Fibroblast of pulmonary artery (primary cell): ENCODE data around the gene RAMP2.
A peak's percentile ranks its signal among the peaks of the same experiment; 100 is the strongest.
"Not testable (repeated sequence)": the region's sequence is repeated elsewhere in the genome, so short reads cannot be mapped to it uniquely, and the experiment has no call there.

ENCODE experiments used
- DNase-seq: peaks from one replicate; pipeline ENCODE4 v3.0.0-alpha.2; 2010; ENCODE audit warnings: low read depth
- H3K4me3 ChIP-seq: replicated peaks from 2 replicates; pipeline ENCODE4 v1.5.1; 2011; ENCODE audit warnings: low read depth, mild to moderate bottlenecking, control low read depth, low read length, moderate library complexity
- TF ChIP-seq, protein P1 (sequence below): IDR thresholded peaks from 2 replicates; pipeline ENCODE4 v1.5.1; 2011; ENCODE audit warnings: mild to moderate bottlenecking, control low read depth, low read length, inconsistent platforms; ENCODE audit errors: missing control alignments

Gene RAMP2

DNA sequence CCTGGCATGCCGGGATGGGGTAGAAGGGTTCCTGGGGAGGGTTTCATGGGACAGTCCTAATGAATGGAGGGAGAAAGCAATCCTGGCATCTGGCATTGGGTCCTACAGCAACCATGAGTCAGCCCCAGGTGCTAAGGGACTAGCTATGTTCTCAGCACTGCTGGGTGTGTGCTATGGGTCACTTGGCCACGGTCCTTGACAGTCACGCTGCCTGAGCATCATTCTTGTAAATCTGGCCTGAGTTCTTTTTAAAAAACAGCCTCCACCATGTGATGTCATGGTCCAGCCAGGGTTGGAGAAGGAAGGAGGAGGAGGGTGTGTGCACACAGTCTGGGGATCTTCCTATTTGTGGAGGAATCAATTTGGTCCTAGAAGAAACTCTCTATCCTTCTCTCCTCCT lies 6.2 kb upstream of the RAMP2 start:
- peak; percentile 51 for DNase-seq
- TF ChIP-seq, protein P1, sequence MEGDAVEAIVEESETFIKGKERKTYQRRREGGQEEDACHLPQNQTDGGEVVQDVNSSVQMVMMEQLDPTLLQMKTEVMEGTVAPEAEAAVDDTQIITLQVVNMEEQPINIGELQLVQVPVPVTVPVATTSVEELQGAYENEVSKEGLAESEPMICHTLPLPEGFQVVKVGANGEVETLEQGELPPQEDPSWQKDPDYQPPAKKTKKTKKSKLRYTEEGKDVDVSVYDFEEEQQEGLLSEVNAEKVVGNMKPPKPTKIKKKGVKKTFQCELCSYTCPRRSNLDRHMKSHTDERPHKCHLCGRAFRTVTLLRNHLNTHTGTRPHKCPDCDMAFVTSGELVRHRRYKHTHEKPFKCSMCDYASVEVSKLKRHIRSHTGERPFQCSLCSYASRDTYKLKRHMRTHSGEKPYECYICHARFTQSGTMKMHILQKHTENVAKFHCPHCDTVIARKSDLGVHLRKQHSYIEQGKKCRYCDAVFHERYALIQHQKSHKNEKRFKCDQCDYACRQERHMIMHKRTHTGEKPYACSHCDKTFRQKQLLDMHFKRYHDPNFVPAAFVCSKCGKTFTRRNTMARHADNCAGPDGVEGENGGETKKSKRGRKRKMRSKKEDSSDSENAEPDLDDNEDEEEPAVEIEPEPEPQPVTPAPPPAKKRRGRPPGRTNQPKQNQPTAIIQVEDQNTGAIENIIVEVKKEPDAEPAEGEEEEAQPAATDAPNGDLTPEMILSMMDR, result no peak
- H3K4me3 ChIP-seq, result no peak overlapping the region

GRCh38 chr17:42759982-42760651 lies 910 bp upstream of the RAMP2 start:
- TF ChIP-seq, protein P1, result no peak
- no peak overlapping the region for H3K4me3 ChIP-seq
- DNase-seq, result no peak

GRCh38 chr17:42761638-42762037 lies 611 bp downstream of the RAMP2 start:
- TF ChIP-seq, protein P1, result no peak
- DNase-seq, result no peak
- peak overlapping the region; percentile 44 for H3K4me3 ChIP-seq

GRCh38 chr17:42766124-42766523 lies 5.1 kb downstream of the RAMP2 start:
- no peak for DNase-seq
- H3K4me3 ChIP-seq, result no peak overlapping the region
- TF ChIP-seq, protein P1, result no peak

- TF ChIP-seq, protein P1, result no peak
- no peak for DNase-seq
These were observed 6.5 kb downstream of the RAMP2 start for GRCh38 chr17:42767512-42767911.

GRCh38 chr17:42768006-42768405 lies 7.0 kb downstream of the RAMP2 start:
- not testable (repeated sequence) for DNase-seq, H3K4me3 ChIP-seq

More at GRCh38 chr17:42767512-42767911, 6.5 kb downstream of the RAMP2 start:
- no peak overlapping the region for H3K4me3 ChIP-seq

DNA sequence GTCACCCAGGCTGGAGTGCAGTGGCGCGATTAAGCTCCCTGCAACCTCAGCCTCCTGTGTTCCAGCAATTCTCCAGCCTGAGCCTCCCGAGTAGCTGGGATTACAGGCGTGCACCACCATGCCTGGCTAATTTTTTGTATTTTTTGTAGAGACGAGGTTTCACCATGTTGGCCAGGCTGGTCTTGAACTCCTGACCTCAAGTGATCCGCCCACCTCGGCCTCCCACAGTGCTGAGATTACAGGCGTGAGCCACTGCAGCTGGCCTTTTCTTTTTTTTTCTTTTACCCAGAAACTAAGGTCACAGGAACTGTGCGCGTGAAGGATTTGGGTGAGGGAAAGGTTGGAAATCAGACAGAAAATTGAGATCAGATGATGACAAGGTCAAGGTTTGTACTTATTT lies 8.9 kb downstream of the RAMP2 start:
- not testable (repeated sequence) for DNase-seq, H3K4me3 ChIP-seq

- TF ChIP-seq, protein P1, result no peak
- peak overlapping the region; percentile 95 for H3K4me3 ChIP-seq
- DNase-seq, result no peak
These were observed 11.9 kb downstream of the RAMP2 start for GRCh38 chr17:42772945-42773289.
